AG10803 (cell line): ENCODE results near the gene CAMK1D.

Experiments
- DNase-seq: peaks from one replicate; pipeline ENCODE4 v3.0.0; 2010; ENCODE audit warnings: low read depth
- H3K4me3 ChIP-seq: 2 replicates; pipeline ENCODE4 v1.5.1; 2011; ENCODE audit warnings: mild to moderate bottlenecking, low read length, control low read depth
- CTCF ChIP-seq: conservative IDR thresholded peaks from 2 replicates; pipeline ENCODE4 v1.5.1; 2011; ENCODE audit warnings: mild to moderate bottlenecking, low read length, control low read depth, inconsistent platforms

Gene CAMK1D

GRCh38 chr10:12418000-12418399, 68.7 kb downstream of the CAMK1D start:
- peak; percentile 60 for DNase-seq
- no peak overlapping the region for H3K4me3 ChIP-seq
- no peak for TF ChIP-seq CTCF

GRCh38 chr10:12418725-12419261, 69.4 kb downstream of the CAMK1D start:
- no peak for DNase-seq
- no peak overlapping the region for H3K4me3 ChIP-seq
- TF ChIP-seq CTCF, result no peak

- no peak overlapping the region for H3K4me3 ChIP-seq
- no peak for TF ChIP-seq CTCF
- peak; percentile 95 for DNase-seq
These were observed 70.0 kb downstream of the CAMK1D start for GRCh38 chr10:12419262-12419847.

GRCh38 chr10:12420530-12421120, 71.3 kb downstream of the CAMK1D start:
- H3K4me3 ChIP-seq, result no peak overlapping the region
- no peak for TF ChIP-seq CTCF
- no peak for DNase-seq

- H3K4me3 ChIP-seq, result no peak overlapping the region
- DNase-seq, result no peak
- TF ChIP-seq CTCF, result no peak
These were observed 72.8 kb downstream of the CAMK1D start for GRCh38 chr10:12422189-12422588.

- no peak overlapping the region for H3K4me3 ChIP-seq
- no peak for TF ChIP-seq CTCF
- DNase-seq, result no peak
These were observed 74.5 kb downstream of the CAMK1D start for GRCh38 chr10:12423896-12424295.

- no peak for TF ChIP-seq CTCF
- no peak overlapping the region for H3K4me3 ChIP-seq
- DNase-seq, result no peak
These were observed 77.9 kb downstream of the CAMK1D start for GRCh38 chr10:12427276-12427675.
